ENCODE measurements around the gene WWC2.

- TF ChIP-seq EP300 (IDR thresholded peaks at IDR 0.05) (no peak), CTCF (IDR thresholded peaks at IDR 0.05) (no peak), POLR2A (IDR thresholded peaks at IDR 0.05; ENCODE audit: low read depth) (no peak)
Measured at GRCh38 chr4:183175631-183176232, 76.7 kb downstream of the WWC2 start.

All from esophagus muscularis mucosa (tissue), 4 donors.